HuH-7.5 (cell line): ENCODE measurements around the gene LCP2.

Experiments used
- DNase-seq: peaks from one replicate; pipeline ENCODE4 v3.0.0; 2011; ENCODE audit warnings: low spot score

LCP2 gene

GRCh38 chr5:170315154-170315553 is 17.6 kb upstream of the LCP2 start:
- DNase-seq: no peak

- DNase-seq: no peak
These were observed 17.0 kb upstream of the LCP2 start for GRCh38 chr5:170314541-170315095.

DNA sequence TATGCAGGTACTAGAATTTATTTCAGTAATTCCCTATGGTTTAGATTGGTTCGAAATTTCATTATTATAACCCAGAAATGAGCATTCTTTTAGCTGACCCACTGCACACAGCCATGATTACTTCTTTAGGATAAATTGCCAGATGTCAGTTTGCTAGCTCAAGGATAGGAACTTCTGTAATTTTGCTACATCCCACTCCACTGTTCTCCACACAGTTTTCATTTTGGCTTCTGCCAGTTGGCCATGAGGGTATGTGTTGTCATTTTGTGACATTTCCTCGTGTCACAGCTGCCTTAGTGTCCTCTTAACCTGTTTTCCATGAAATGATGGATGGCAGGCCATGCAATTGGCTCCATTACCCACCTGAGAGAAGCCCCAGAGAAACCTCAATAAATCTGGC is 16.2 kb upstream of the LCP2 start:
- DNase-seq: no peak

GRCh38 chr5:170313344-170313743 is 15.8 kb upstream of the LCP2 start:
- DNase-seq: no peak

GRCh38 chr5:170312666-170313065 is 15.1 kb upstream of the LCP2 start:
- no peak for DNase-seq

DNA sequence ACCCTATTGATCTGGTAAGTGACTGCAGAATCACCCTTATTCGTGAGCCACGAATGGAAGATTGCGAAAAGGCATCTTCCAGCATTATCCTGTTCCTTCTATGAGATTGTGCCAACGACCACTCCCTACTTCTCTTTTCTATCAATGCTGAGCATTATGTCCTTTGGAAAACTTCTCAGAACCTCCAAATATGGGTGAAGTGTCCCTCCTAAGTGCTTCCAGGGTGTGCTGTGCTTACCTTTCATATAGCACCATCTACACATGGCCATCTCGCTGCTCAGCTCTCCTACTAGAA is 14.7 kb upstream of the LCP2 start:
- DNase-seq: no peak

DNA sequence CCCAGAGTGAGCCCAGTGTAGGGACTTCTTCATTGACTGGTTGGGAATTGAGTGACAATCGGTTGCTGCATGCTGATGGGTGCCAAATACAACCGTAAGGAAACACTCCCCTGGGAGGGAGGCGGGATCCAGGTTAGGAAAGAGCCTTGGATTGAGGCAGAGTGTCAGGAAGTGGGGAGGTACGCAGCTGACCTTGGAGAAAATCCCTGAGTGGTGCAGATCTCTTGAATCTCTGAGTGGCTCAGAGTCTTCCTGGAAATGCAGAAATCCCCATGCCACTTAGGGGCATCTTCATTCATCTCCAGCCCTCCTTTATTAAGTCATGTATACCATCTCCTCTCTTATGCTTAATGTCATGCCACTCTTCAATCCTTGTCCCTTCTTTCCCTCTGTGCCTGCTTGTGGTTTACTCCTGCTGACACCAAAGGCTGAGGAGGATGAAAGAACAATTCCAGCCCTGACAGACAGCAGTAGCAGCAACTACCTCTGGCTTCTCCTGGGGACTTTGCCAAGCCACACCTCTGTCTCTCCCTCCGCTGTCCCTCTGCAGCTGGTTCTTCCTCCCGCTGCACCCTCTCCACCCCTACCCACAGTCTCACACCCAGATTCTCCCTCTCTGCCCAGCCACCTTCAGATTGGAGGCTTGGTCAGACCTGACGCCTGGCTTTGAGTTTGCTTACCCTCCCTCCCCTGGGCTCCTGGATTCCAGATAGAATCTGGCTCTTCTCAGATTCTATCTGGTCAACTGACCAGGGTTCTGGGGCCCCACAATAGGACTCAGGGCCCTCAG is 14.1 kb upstream of the LCP2 start:
- DNase-seq: no peak

DNA sequence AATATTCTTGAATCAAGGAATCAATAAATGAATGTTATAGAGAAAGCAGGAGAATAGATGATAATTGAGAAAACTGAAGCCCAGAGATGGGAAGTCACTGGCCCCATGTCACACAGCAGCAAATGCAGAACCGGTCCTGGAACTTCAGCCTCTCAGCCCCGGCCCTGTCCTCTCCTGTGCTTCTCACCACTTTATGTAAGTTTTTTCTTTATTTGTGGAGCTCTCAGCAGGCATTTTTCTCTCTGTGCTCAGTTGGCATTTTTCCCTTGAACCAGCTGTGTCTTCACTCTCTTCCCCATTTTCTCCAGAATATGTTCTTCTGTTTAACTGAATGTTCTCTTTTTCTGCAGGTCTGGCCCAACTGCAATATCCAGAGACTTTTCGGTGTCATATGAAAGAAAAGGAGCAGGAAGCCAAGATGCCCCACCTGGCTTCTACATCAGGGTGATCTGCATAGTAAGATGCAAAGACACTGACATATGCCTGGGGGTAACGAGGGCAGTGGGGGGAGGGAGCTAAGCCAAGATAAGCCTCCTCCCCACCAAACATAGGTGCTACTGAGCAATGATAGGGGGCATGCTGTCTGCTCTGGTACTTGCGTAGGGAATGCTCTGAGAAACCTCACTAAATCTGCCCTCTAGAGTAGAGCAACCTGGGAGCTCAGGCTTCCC is 12.8 kb upstream of the LCP2 start:
- DNase-seq: no peak

- no peak for DNase-seq
These were observed 11.1 kb upstream of the LCP2 start for GRCh38 chr5:170308686-170309085.

DNA sequence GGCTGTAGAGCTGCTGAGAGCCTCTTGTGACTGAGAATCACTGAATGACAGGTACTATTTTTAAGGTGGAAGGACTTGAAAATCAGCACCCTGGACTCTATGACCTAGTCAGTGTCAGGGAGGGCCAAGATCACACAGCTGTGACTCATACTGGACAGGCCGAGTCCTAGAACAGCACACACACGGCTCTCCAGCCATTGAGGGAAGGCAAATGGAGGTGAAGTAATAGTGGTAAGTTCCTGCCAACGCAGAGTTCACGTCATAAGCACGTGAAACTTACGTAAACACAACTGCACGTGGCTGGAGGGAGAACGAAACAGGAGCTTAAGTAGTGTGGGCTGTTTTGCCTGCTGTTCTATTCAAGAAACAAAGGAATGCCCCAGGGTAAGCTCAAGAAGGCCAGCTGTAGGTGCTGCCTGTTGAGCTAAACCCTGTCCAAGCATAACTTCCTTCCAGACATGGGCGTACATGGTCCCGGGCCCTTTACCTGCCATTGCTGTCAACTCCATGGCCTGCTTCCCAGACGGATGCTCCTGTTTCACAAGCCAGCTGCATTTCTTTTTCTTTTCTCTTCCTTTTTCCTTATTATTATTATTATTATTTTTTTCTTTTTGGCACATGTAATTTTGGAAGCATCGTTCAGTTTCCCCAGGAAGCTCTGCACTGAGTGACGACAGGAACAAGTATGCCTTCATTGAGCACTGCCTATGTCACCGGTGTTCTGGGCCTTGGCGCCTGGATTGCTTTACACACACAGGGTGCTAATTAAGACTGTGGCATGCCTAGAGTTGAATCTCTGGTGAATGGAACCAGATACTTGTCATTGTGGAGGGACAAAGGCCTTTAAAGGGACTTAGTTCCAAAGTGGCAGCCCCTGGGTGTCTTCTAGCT is 10.2 kb upstream of the LCP2 start:
- DNase-seq: no peak

DNA sequence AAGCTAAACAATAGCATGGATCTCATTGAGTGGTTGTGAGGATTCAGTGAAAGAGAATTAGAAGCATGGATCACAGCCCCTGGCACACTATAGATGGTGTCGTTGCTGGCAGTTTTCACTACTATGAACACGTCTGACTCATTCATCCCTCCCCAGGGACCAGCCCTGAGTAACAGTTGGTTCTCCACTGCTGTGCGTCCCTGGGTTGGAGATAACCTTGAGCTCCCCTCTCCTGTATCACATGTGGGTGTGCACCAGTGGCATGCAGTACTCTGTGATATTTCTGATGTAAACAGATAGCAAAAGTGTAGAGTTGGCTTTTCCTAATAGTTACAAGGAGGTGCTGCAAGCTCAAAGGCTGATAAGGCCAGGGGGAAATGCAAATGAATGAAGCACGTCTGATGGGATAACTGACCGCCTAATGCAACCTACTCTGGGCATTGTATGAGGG is 8.8 kb upstream of the LCP2 start:
- DNase-seq: no peak

- DNase-seq: no peak
These were observed 8.1 kb upstream of the LCP2 start for GRCh38 chr5:170305646-170306025.

DNA sequence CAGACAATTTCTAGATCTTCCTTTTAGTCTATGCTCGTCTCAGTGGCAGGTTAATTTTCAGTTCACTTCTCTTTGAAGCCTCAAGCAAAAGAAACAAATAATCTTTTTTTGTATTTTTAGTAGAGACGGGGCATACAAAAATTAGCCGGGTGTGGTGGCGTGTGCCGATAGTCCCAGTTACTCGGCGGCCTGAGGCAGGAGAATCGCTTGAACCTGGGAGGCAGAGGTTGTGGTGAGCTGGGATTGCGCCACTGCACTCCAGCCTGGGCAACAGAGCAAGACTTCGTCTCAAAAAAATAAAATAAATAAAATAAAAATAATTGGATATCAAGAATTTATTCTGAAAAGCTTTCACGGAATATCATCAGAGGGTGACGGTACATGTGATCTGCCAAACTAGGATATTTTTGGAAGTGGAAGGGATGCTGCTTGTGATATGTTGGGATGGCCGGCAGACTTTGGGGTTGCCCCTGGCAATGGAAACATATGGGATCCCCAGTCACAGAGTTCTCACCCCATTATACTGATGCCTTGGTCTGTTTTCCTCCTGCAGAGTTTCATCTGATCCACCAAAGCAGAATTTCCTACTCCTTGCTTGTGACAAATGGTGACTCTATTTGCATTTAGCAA is 7.6 kb upstream of the LCP2 start:
- no peak for DNase-seq

- DNase-seq: no peak
These were observed 6.0 kb upstream of the LCP2 start for GRCh38 chr5:170303549-170303948.

DNA sequence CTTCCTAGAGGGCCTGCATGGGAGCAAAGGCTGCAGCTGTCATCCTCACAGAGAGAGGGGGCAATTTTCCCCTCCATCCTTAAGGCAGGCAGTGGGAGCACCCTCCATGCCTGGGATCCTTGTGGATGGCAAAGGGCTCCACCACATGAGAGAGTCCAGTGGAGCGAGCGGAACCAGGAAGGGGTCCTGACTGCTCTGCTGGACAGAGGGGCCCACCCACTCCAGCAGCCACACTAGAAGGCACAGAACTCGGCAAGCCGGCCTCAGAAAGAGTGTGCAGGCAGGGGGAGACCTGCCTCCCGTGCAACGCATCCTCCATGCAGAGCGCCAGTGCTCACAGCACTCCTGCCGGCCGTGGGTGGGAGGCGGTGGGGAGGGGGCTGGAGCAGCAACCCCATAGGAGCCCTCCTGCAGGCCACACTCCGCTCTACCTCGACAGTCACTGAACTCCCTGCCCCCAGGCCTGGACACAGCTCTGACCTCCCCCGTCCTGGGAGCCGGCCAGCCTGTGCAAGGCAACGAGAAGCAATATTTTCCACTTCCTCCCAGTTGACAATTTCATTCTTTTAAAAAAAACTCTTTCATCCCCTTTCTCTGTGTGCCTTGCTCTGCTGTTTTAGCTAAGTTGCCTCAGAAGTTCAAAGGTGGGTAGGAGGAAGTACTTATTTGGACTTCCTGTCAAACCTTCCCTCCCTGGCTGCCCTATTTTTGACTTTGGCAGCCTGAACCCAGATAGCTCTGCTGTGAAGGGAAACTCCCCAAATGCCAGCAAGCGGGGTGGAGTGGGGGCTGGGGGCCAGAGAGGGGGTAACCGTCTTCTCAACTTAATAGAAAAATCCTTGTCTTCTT is 5.3 kb upstream of the LCP2 start:
- DNase-seq: no peak

DNA sequence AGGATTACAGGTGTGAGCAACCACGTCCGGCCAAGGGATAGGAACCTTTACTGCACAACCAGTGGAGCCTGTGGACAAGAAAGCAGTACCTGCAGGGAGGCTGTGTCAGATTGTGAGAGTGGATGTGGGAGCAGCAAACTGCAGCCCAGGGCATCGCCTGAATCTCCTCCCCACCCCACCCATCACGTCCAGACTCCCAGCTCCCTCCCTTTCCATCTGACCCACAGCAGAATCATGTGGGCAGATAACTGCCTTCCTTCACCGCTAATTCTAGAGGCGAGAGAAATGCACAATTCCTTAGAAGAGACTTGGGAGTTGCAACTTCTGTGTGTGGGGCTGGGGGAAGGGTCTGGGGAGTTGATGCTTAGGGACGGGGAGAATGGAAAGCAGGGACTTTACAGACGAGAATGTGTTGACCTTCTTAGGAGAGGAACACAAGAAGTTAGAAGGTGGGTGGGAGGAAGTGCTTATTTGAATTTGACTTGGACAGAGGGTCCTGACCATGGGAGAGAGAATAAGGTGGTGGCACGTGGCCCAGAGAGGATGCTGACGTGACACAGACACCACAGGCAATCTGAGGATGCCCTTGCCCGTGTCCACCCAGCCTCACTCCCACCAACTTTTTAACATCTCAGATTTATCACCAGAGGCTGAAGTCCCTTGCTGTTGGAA is 4.5 kb upstream of the LCP2 start:
- DNase-seq: no peak

GRCh38 chr5:170301149-170301548 is 3.6 kb upstream of the LCP2 start:
- no peak for DNase-seq

DNA sequence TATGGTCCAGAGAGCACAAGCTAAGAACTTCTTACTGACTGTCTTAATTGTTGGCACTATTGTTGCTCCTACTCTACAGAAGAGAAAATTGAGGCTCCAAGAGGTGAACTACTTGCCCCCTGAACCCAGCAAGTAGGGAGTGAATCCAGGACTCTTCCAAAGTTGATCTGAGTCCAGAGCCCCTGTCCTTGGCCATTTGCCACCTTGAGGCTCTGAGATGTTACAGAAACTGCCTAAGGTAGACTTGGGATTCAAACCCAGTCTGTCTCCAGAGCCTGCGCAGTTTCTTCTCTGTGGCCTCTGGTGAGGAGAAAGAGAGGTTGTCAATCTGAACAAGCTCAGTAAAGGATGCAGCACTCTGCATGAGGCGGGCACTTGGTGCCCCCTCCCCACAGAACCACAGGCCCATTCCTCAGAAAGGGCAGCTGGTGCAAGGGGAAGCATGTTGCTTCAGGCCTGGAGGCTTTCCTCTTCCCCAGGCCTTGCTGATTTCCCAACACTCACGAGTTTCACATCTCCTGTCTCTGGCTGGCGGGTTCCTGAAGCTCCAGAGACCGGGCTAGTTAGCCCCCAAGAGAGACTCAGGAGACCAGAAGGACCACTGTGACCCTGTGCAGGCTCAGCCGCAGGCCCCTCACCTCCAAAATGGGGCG is 2.9 kb upstream of the LCP2 start:
- DNase-seq: no peak

DNA sequence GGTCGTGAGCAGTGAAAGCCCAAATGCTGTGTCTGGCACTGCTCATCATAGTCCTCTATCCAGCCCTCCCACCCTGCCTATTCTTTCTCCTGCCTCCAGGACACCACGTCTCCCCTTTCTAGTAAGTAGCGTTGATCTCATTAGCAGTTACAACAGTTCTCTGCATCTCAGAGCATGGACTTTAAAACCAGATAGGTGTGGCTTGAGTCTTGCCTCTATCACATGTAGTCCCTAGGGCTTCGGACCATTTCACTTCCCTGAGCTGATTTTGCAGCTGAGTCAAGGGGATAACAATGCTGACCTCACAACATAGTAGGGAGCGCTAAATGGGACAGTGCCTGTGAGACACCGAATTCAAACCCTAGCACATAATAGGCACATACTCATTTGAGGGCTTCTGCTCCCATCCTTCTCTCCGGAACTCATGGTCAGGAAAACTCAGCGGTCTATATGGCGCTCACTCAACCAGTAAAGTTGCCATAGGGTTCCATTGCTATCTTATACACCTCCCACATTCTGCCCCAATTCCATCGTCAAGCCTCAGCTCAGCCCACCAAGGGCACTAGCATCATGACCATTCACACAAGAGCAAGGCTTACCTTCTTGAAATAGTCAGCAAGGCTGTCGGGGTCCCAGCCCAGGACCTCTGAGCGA is 515 bp downstream of the LCP2 start:
- DNase-seq: no peak
